GM18502 (cell line): ENCODE measurements around the gene PFDN4.
"Not testable (repeated sequence)": the region's sequence is repeated elsewhere in the genome, so short reads cannot be mapped to it uniquely, and the experiment has no call there.

Experiments used
- ATAC-seq: cut with Tn5 transposase; IDR thresholded peaks from one replicate; pipeline ENCODE4 v1.9.1; 2021; ENCODE audit warnings: mild to moderate bottlenecking; ENCODE audit not compliant: unreplicated experiment, poor library complexity

PFDN4 gene

GRCh38 chr20:54262671-54263070, 54.8 kb downstream of the PFDN4 start:
- ATAC-seq = no peak

- no peak for ATAC-seq
Observed at GRCh38 chr20:54263116-54263690, 55.3 kb downstream of the PFDN4 start.

GRCh38 chr20:54265791-54266190, 57.9 kb downstream of the PFDN4 start:
- ATAC-seq = not testable (repeated sequence)

- ATAC-seq = no peak
Observed at GRCh38 chr20:54266844-54267243, 59.0 kb downstream of the PFDN4 start.

GRCh38 chr20:54267483-54268003, 59.7 kb downstream of the PFDN4 start:
- ATAC-seq = no peak

- no peak for ATAC-seq
Observed at GRCh38 chr20:54268941-54269340, 61.1 kb downstream of the PFDN4 start.
